ENCODE data around the gene BTRC. TPM values are rescaled to one million over a fixed set of nuclear protein-coding genes. Genes with fewer than 3 reads are reported as not detected.

The BTRC gene
- total RNA-seq, 1 donor from 2014 or later, result 0.96 TPM

- Histone ChIP-seq H3K36me3 (no peaks in the 10 kb centered on the region), H3K27ac (no peak overlapping the region), H3K4me1 (no peaks in the 10 kb centered on the region), H3K9me3 (no peaks in the 10 kb centered on the region), H3K27me3 (no peaks in the 10 kb centered on the region), H3K4me3 (no peak overlapping the region)
- no peak for DNase-seq (ENCODE audit: low spot score in 2 of 2)
- TF ChIP-seq CTCF (IDR thresholded peaks at IDR 0.05), result no peak
- intact Hi-C loops (cut with DNase I), result no loop called here
Observed at GRCh38 chr10:101485681-101486554, 132.0 kb downstream of the BTRC start.

- Histone ChIP-seq H3K27ac (no peak overlapping the region), H3K27me3 (no peaks in the 10 kb centered on the region), H3K9me3 (no peaks in the 10 kb centered on the region), H3K4me1 (no peaks in the 10 kb centered on the region), H3K36me3 (no peaks in the 10 kb centered on the region), H3K4me3 (no peak overlapping the region)
- intact Hi-C loops (cut with DNase I), result no loop called here
- no peak for TF ChIP-seq CTCF (IDR thresholded peaks at IDR 0.05)
- DNase-seq (ENCODE audit: low spot score in 2 of 2), result no peak
Observed at GRCh38 chr10:101487399-101487798, 133.4 kb downstream of the BTRC start.

GRCh38 chr10:101489355-101489754, 135.4 kb downstream of the BTRC start:
- no peak overlapping the region for H3K4me3 ChIP-seq
- no peaks in the 10 kb centered on the region for H3K4me1 ChIP-seq
- intact Hi-C loops (cut with DNase I), result no loop called here
- no peaks in the 10 kb centered on the region for H3K9me3 ChIP-seq
- no peak for TF ChIP-seq CTCF (IDR thresholded peaks at IDR 0.05)
- DNase-seq (ENCODE audit: low spot score in 2 of 2), result no peak
- no peaks in the 10 kb centered on the region for H3K36me3 ChIP-seq
- H3K27ac ChIP-seq, result no peak overlapping the region
- no peaks in the 10 kb centered on the region for H3K27me3 ChIP-seq

GRCh38 chr10:101490026-101490425, 136.1 kb downstream of the BTRC start:
- no peak overlapping the region for H3K27ac ChIP-seq
- H3K36me3 ChIP-seq, result no peaks in the 10 kb centered on the region
- H3K4me3 ChIP-seq, result no peak overlapping the region
- no peaks in the 10 kb centered on the region for H3K9me3 ChIP-seq
- no peaks in the 10 kb centered on the region for H3K4me1 ChIP-seq
- DNase-seq (ENCODE audit: low spot score in 2 of 2), result no peak
- no peaks in the 10 kb centered on the region for H3K27me3 ChIP-seq
- intact Hi-C loops (cut with DNase I), result no loop called here
- TF ChIP-seq CTCF (IDR thresholded peaks at IDR 0.05), result no peak

- Histone ChIP-seq H3K36me3 (no peaks in the 10 kb centered on the region), H3K4me3 (no peak overlapping the region), H3K27ac (no peak overlapping the region), H3K27me3 (no peaks in the 10 kb centered on the region), H3K9me3 (no peaks in the 10 kb centered on the region), H3K4me1 (no peaks in the 10 kb centered on the region)
- no peak for TF ChIP-seq CTCF (IDR thresholded peaks at IDR 0.05)
- no peak for DNase-seq (ENCODE audit: low spot score in 2 of 2)
- intact Hi-C loops (cut with DNase I), result no loop called here
Observed at GRCh38 chr10:101492205-101492604, 138.2 kb downstream of the BTRC start.

Data from ascending aorta (tissue), 2 donors.